ENCODE measurements around the gene KIF5C.

KIF5C gene

GRCh38 chr2:148887350-148888002 lies 12.4 kb downstream of the KIF5C start:
- no peak for DNase-seq (ENCODE audit: low spot score)

GRCh38 chr2:148888003-148888501 lies 13.0 kb downstream of the KIF5C start:
- DNase-seq (ENCODE audit: low spot score) = no peak

GRCh38 chr2:148888986-148889385 lies 14.0 kb downstream of the KIF5C start:
- DNase-seq (ENCODE audit: low spot score) = no peak

- no peak for DNase-seq (ENCODE audit: low spot score)
These were observed 18.9 kb downstream of the KIF5C start for GRCh38 chr2:148893906-148894305.

GRCh38 chr2:148896136-148896535 lies 21.1 kb downstream of the KIF5C start:
- DNase-seq (ENCODE audit: low spot score) = no peak

GRCh38 chr2:148899638-148900318 lies 24.8 kb downstream of the KIF5C start:
- no peak for DNase-seq (ENCODE audit: low spot score)

GRCh38 chr2:148900350-148900837 lies 25.4 kb downstream of the KIF5C start:
- DNase-seq (ENCODE audit: low spot score) = no peak

GRCh38 chr2:148901142-148901541 lies 26.1 kb downstream of the KIF5C start:
- DNase-seq (ENCODE audit: low spot score) = no peak

GRCh38 chr2:148902798-148903197 lies 27.8 kb downstream of the KIF5C start:
- DNase-seq (ENCODE audit: low spot score) = no peak

- no peak for DNase-seq (ENCODE audit: low spot score)
These were observed 28.3 kb downstream of the KIF5C start for GRCh38 chr2:148903294-148903693.

GRCh38 chr2:148903979-148904378 lies 29.0 kb downstream of the KIF5C start:
- DNase-seq (ENCODE audit: low spot score) = no peak

GRCh38 chr2:148906124-148906523 lies 31.1 kb downstream of the KIF5C start:
- no peak for DNase-seq (ENCODE audit: low spot score)

GRCh38 chr2:148907085-148907785 lies 32.2 kb downstream of the KIF5C start:
- DNase-seq (ENCODE audit: low spot score) = no peak

- no peak for DNase-seq (ENCODE audit: low spot score)
These were observed 34.1 kb downstream of the KIF5C start for GRCh38 chr2:148909114-148909513.

GRCh38 chr2:148913061-148913460 lies 38.0 kb downstream of the KIF5C start:
- DNase-seq (ENCODE audit: low spot score) = no peak

GRCh38 chr2:148913492-148913891 lies 38.5 kb downstream of the KIF5C start:
- no peak for DNase-seq (ENCODE audit: low spot score)

GRCh38 chr2:148914463-148914862 lies 39.4 kb downstream of the KIF5C start:
- no peak for DNase-seq (ENCODE audit: low spot score)

- no peak for DNase-seq (ENCODE audit: low spot score)
These were observed 42.4 kb downstream of the KIF5C start for GRCh38 chr2:148917431-148917830.

- no peak for DNase-seq (ENCODE audit: low spot score)
These were observed 43.5 kb downstream of the KIF5C start for GRCh38 chr2:148918554-148918953.

GRCh38 chr2:148920559-148920958 lies 45.5 kb downstream of the KIF5C start:
- DNase-seq (ENCODE audit: low spot score) = no peak

- DNase-seq (ENCODE audit: low spot score) = no peak
These were observed 47.0 kb downstream of the KIF5C start for GRCh38 chr2:148922062-148922461.

- DNase-seq (ENCODE audit: low spot score) = no peak
These were observed 47.9 kb downstream of the KIF5C start for GRCh38 chr2:148922776-148923475.

Data from HuH-7.5 (cell line).